Ovary (tissue), 3 donors: ENCODE results near the gene EXTL1.

Source experiments
- POLR2A ChIP-seq: fragments of 450-650 bp; IDR thresholded peaks from one replicate; pipeline ENCODE4 v1.6.1; 2017; ENCODE audit warnings: antibody characterized with exemption, mild to moderate bottlenecking, moderate library complexity
- TF ChIP-seq, protein P1 (sequence below), 3 donors: fragments of 450-650 bp in 2 of 3; fragments of 200-600 bp in 1 of 3; IDR thresholded peaks; one replicate each; pipeline versions ENCODE4 v1.5.1 to v1.8.0; 2016 to 2022; ENCODE audit warnings: antibody characterized with exemption in 3 of 3, mild to moderate bottlenecking in 1 of 3
- donor health status: DM: no; HTN: no; CAD: no.

DNA sequence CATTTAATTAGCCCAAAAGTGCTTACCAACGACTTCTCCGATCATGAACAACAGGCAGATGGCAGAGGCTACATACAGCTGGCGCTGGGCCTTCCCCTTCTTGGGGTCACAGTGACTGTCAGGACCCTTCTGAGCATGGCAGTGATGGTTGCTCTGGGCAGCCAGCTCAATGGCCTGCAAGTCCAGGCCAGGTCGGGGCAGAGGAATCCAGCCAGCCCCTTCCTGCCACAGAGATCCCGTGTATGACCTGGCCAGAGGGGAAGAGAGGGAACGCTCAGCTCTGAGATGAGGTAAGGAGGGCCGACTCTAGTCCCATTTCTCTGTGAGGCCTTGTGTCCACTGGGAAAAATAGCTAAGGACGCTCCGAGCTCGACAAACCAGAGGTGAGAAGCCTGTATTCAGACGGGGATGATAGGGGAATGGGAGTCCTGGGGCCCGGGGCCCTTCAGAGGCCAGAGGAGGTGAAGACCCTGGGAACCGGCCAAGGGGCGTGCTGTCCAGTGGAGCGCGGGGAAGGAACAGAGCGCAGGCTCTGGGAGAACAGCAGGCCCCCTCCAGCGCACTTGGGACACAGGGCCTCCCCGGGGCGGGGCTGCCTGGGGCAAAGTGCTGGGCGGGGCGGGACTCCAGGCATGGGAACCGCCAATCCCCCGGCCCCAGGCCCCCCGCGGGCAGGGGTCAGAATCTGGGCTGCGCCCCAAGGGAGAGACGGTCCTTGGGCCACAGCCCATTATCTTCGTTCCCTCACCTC, 23.6 kb downstream of the EXTL1 start:
- no peak for TF ChIP-seq POLR2A
- TF ChIP-seq, protein P1, sequence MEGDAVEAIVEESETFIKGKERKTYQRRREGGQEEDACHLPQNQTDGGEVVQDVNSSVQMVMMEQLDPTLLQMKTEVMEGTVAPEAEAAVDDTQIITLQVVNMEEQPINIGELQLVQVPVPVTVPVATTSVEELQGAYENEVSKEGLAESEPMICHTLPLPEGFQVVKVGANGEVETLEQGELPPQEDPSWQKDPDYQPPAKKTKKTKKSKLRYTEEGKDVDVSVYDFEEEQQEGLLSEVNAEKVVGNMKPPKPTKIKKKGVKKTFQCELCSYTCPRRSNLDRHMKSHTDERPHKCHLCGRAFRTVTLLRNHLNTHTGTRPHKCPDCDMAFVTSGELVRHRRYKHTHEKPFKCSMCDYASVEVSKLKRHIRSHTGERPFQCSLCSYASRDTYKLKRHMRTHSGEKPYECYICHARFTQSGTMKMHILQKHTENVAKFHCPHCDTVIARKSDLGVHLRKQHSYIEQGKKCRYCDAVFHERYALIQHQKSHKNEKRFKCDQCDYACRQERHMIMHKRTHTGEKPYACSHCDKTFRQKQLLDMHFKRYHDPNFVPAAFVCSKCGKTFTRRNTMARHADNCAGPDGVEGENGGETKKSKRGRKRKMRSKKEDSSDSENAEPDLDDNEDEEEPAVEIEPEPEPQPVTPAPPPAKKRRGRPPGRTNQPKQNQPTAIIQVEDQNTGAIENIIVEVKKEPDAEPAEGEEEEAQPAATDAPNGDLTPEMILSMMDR (IDR thresholded peaks at IDR 0.05) = no peak
